ENCODE measurements around the gene KIF13A. TPM values are rescaled to one million over a fixed set of nuclear protein-coding genes. Genes with fewer than 3 reads are reported as not detected.
"Not testable (repeated sequence)": the region's sequence is repeated elsewhere in the genome, so short reads cannot be mapped to it uniquely, and the experiment has no call there.

KIF13A gene
- total RNA-seq, 1 donor from 2014 or later: 22.5 TPM

- DNase-seq (ENCODE audit: low read depth in 2 of 2): no peak
Measured at GRCh38 chr6:17968876-17969275, 18.6 kb downstream of the KIF13A start.

GRCh38 chr6:17967668-17968518 is 19.5 kb downstream of the KIF13A start:
- DNase-seq (ENCODE audit: low read depth in 2 of 2): peak in 1 of 2 donors; percentile 11

GRCh38 chr6:17966451-17966850 is 21.0 kb downstream of the KIF13A start:
- no peak for DNase-seq (ENCODE audit: low read depth in 2 of 2)

GRCh38 chr6:17965397-17965796 is 22.0 kb downstream of the KIF13A start:
- peak in 1 of 2 donors; percentile 59 for DNase-seq (ENCODE audit: low read depth in 2 of 2)

- DNase-seq (ENCODE audit: low read depth in 2 of 2): no peak
Measured at GRCh38 chr6:17964633-17965032, 22.8 kb downstream of the KIF13A start.

GRCh38 chr6:17962436-17963031 is 24.9 kb downstream of the KIF13A start:
- DNase-seq (ENCODE audit: low read depth in 2 of 2): no peak

GRCh38 chr6:17959302-17959701 is 28.1 kb downstream of the KIF13A start:
- peak in 1 of 2 donors; percentile 26 for DNase-seq (ENCODE audit: low read depth in 2 of 2)

GRCh38 chr6:17957904-17958620 is 29.4 kb downstream of the KIF13A start:
- no peak for DNase-seq (ENCODE audit: low read depth in 2 of 2)

GRCh38 chr6:17957498-17957897 is 29.9 kb downstream of the KIF13A start:
- DNase-seq (ENCODE audit: low read depth in 2 of 2): peak in 1 of 2 donors; percentile 50

- no peak for DNase-seq (ENCODE audit: low read depth in 2 of 2)
Measured at GRCh38 chr6:17957086-17957485, 30.3 kb downstream of the KIF13A start.

GRCh38 chr6:17950095-17950494 is 37.3 kb downstream of the KIF13A start:
- no peak for DNase-seq (ENCODE audit: low read depth in 2 of 2)

GRCh38 chr6:17949168-17949567 is 38.3 kb downstream of the KIF13A start:
- no peak for DNase-seq (ENCODE audit: low read depth in 2 of 2)

GRCh38 chr6:17948725-17949124 is 38.7 kb downstream of the KIF13A start:
- no peak for DNase-seq (ENCODE audit: low read depth in 2 of 2)

- not testable (repeated sequence) for DNase-seq (ENCODE audit: low read depth in 2 of 2)
Measured at GRCh38 chr6:17947574-17947973, 39.9 kb downstream of the KIF13A start.

- DNase-seq (ENCODE audit: low read depth in 2 of 2): no peak
Measured at GRCh38 chr6:17945575-17945974, 41.9 kb downstream of the KIF13A start.

- peak; percentile 74 to 83 for DNase-seq (ENCODE audit: low read depth in 2 of 2)
Measured at GRCh38 chr6:17945111-17945510, 42.3 kb downstream of the KIF13A start.

- DNase-seq (ENCODE audit: low read depth in 2 of 2): no peak
Measured at GRCh38 chr6:17941318-17941717, 46.1 kb downstream of the KIF13A start.

- no peak for DNase-seq (ENCODE audit: low read depth in 2 of 2)
Measured at GRCh38 chr6:17940151-17940792, 47.2 kb downstream of the KIF13A start.

GRCh38 chr6:17938901-17939300 is 48.5 kb downstream of the KIF13A start:
- DNase-seq (ENCODE audit: low read depth in 2 of 2): no peak

- DNase-seq (ENCODE audit: low read depth in 2 of 2): no peak
Measured at GRCh38 chr6:17935188-17936149, 52.0 kb downstream of the KIF13A start.

- no peak for DNase-seq (ENCODE audit: low read depth in 2 of 2)
Measured at GRCh38 chr6:17933716-17934115, 53.7 kb downstream of the KIF13A start.
